HG03575 (cell line): ENCODE measurements around the gene TEDC1.
A peak's percentile ranks its signal among the peaks of the same experiment; 100 is the strongest.

ENCODE experiments used
- ATAC-seq: cut with Tn5 transposase; IDR thresholded peaks from one replicate; pipeline ENCODE4 v1.9.1; 2021; ENCODE audit not compliant: unreplicated experiment, insufficient number of reproducible peaks, low FRiP score; ENCODE audit errors: extremely low read depth

Gene TEDC1

DNA sequence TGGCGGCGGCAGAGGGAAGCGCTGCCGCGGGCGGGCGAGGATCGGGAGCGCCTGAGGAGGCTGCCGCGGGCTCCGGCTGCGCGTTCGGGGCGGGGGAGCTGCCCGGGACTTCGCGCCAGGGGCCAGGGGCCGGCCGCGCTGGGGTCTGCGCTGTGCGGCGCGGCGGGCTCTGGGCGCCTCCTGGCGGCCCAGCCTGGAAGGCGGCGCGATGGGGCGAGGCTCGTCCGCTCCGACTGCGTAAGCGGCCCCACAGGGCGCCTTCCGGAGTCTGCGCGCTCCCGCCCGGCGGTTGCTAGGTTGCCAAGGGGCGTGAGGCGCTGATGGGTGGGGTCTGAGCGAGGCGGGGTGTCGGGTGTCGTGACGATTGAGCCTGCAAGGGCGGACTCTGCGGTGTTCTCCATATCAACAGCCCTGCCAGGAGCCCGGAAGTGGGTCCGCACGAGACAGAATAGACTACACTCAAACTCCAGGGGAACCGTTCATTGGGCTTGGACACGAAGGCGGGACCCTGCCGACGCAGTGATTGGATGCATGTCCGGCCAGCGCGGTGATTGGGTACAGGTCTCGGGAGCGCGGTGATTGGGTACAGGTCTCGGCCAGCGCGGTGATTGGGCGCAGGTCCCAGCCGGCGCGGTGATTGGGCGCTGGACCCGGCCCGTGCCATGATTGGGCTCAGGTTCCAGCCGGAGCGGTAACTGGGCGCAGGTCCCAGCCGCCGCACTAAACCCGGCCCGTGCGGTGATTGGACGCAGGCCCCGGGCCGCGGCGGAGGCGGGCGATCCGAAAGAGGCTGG lies at the start of gene TEDC1:
TSS of gene TEDC1 (plus strand) at position 675 of the 794 bp plus-strand sequence. CDS start 130 bp downstream, outside the sequence.
- ATAC-seq = peak; percentile 61

DNA sequence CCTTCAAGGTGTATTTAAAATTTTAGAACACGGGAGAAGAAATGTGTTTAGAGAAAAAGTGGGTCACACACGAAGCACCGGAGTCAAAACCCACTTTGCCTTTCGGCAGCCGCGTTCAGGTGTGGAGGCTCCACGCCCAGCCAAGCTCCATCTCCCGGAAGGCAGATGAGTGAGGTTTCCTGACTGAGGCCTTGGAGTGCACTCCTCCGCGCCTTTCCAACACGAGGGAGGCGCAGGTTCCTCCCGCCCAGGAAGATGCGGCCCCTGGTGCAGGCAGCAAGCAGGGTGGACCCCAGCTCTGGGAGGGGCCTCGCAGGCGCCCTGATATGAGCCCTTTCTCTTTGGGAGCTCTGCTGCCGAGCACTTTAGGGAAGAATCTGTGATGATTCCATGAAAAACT lies 48.9 kb upstream of the TEDC1 start:
- no peak for ATAC-seq

GRCh38 chr14:105442834-105443233 lies 48.2 kb upstream of the TEDC1 start:
- no peak for ATAC-seq

DNA sequence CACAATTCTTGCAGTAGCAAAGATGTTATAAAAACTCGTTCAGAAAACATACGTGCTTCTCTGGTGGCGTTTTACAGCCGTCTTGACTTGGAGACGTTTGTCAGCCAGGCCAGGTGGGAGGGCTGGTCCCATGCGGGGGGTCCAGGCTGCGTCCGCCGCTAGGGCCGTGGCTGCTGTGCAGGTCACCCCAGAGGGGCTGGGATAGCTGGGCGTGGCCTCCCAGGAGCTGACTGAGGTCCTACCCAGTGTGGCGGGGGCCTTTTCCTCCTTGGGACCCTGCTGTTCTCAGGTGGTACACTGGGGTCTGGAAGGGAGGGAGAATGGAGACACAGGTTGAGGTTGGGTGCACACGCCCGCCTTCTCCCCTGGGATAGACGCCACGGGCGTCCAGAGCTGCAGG lies 46.2 kb upstream of the TEDC1 start:
- no peak for ATAC-seq

- no peak for ATAC-seq
Measured at GRCh38 chr14:105445290-105445689, 45.8 kb upstream of the TEDC1 start.

- no peak for ATAC-seq
Measured at GRCh38 chr14:105445901-105446845, 44.9 kb upstream of the TEDC1 start.

GRCh38 chr14:105446971-105447370 lies 44.1 kb upstream of the TEDC1 start:
- no peak for ATAC-seq

GRCh38 chr14:105447651-105448640 lies 43.1 kb upstream of the TEDC1 start:
- no peak for ATAC-seq

GRCh38 chr14:105448706-105449111 lies 42.3 kb upstream of the TEDC1 start:
- ATAC-seq = no peak

GRCh38 chr14:105449276-105450122 lies 41.5 kb upstream of the TEDC1 start:
- ATAC-seq = no peak

DNA sequence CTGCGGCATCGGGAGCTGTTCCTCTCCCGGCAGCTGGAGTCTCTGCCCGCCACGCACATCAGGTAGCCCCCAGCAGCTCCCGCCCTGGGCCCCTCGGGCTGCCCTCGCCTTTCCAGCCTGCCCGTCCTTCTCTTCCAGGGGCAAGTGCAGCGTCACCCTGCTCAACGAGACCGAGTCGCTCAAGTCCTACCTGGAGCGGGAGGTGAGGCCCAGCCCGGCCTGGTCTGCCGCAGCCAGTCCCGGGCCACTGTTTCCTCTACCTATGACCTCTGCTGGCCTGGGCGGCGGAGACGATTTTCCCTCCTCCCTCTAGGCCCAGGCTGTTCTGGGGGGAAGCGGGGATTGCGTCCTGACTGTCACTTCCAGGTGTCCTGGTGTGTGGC lies 40.9 kb upstream of the TEDC1 start:
- no peak for ATAC-seq

GRCh38 chr14:105450864-105451720 lies 40.0 kb upstream of the TEDC1 start:
- no peak for ATAC-seq

- no peak for ATAC-seq
Measured at GRCh38 chr14:105452963-105453362, 38.1 kb upstream of the TEDC1 start.

GRCh38 chr14:105453847-105454246 lies 37.2 kb upstream of the TEDC1 start:
- ATAC-seq = no peak

GRCh38 chr14:105455086-105455640 lies 35.9 kb upstream of the TEDC1 start:
- ATAC-seq = no peak

- no peak for ATAC-seq
Measured at GRCh38 chr14:105455766-105456660, 35.0 kb upstream of the TEDC1 start.
